Endothelial cell of umbilical vein (primary cell): Measurements from ENCODE around the gene CELA2B. TPM values are rescaled to one million over a fixed set of nuclear protein-coding genes. Genes with fewer than 3 reads are reported as not detected.
"Not testable (repeated sequence)": the region's sequence is repeated elsewhere in the genome, so short reads cannot be mapped to it uniquely, and the experiment has no call there.

Experiments
- BruUV-seq: library from RNA; stranded (reverse); fragments of 400-500 nt; replicated peaks from 2 replicates; lab custom pipeline; 2021; lab: Mats Ljungman, UMichigan
- CTCF ChIA-PET: fragments of 300-600, 350-600 bp; sonication (Branson Sonifier 250); formaldehyde crosslinking; loops from one replicate; lab custom pipeline; 2021; ENCODE audit warnings: antibody characterized with exemption, inconsistent platforms; lab: Charles Lee
- POLR2A ChIA-PET: fragments of 300-600, 350-600 bp; sonication (Branson Sonifier 250); formaldehyde crosslinking; loops from one replicate; lab custom pipeline; 2021; ENCODE audit warnings: antibody characterized with exemption, inconsistent platforms; lab: Charles Lee
- DNase-seq: peaks from one replicate; pipeline ENCODE4 v3.0.0-alpha.2; 2011; ENCODE audit warnings: low read depth, low spot score
- FAIRE-seq: peaks from 2 replicates; lab custom pipeline; 2011; peaks lifted over from hg19 to GRCh38; lab: Jason Lieb, UNC
- H2AFZ ChIP-seq: 2 replicates; pipeline ENCODE4 v1.6.0; 2012; ENCODE audit warnings: low read depth, low read length, control low read depth, inconsistent platforms
- H3K27ac ChIP-seq: 2 replicates; pipeline ENCODE4 v1.5.1; 2011; ENCODE audit warnings: low read depth, mild to moderate bottlenecking, control low read depth, low read length, moderate library complexity; ENCODE audit not compliant: insufficient read depth
- H3K27me3 ChIP-seq, 2 experiments: 2 replicates each; pipeline versions ENCODE4 v1.6.0 to v1.6.1; 2011; ENCODE audit warnings: low read length in 2 of 2, mixed read lengths in 1 of 2; ENCODE audit not compliant: control insufficient read depth in 2 of 2, insufficient read depth in 2 of 2
- H3K36me3 ChIP-seq, 2 experiments: 2 replicates in 1 of 2; 3 replicates in 1 of 2; pipeline ENCODE4 v1.5.1; 2011; ENCODE audit warnings: low read length in 2 of 2, mild to moderate bottlenecking in 1 of 2, moderate library complexity in 1 of 2; ENCODE audit not compliant: control insufficient read depth in 2 of 2, insufficient read depth in 2 of 2; ENCODE audit errors: extremely low read depth in 1 of 2
- H3K4me1 ChIP-seq: 3 replicates; pipeline ENCODE4 v1.5.1; 2011; ENCODE audit warnings: mild to moderate bottlenecking, low read length; ENCODE audit not compliant: control insufficient read depth, insufficient read depth; ENCODE audit errors: extremely low read depth
- H3K4me2 ChIP-seq: 2 replicates; pipeline ENCODE4 v1.6.1; 2011; ENCODE audit warnings: low read length, control low read depth, mixed read lengths; ENCODE audit not compliant: insufficient read depth
- H3K4me3 ChIP-seq, 3 experiments: fragments of 200-600 bp in 1 of 3; sonication (generic), shearing (Covaris generic) in 1 of 3; replicated peaks in 1 of 3; 2 replicates each; pipeline ENCODE4 v1.5.1; 2011 to 2016; ENCODE audit warnings: control low read depth in 3 of 3, low read length in 3 of 3, mild to moderate bottlenecking in 2 of 3, inconsistent platforms in 1 of 3, low read depth in 1 of 3, moderate library complexity in 1 of 3; ENCODE audit not compliant: insufficient read depth in 1 of 3
- H3K79me2 ChIP-seq: 2 replicates; pipeline ENCODE4 v1.6.0; 2012; ENCODE audit warnings: low read length, inconsistent platforms; ENCODE audit not compliant: control insufficient read depth, insufficient read depth
- H3K9ac ChIP-seq: replicated peaks from 2 replicates; pipeline ENCODE3; 2011; ENCODE audit warnings: low read length, control low read depth; ENCODE audit not compliant: insufficient read depth; ENCODE audit errors: extremely low read depth
- H3K9me1 ChIP-seq: replicated peaks from 3 replicates; pipeline ENCODE4 v1.6.0; 2011; ENCODE audit warnings: mild to moderate bottlenecking, low read length; ENCODE audit not compliant: control insufficient read depth, insufficient read depth; ENCODE audit errors: extremely low read depth
- H3K9me3 ChIP-seq: replicated peaks from 2 replicates; pipeline ENCODE4 v1.5.1; 2012; ENCODE audit warnings: low read length, inconsistent platforms; ENCODE audit not compliant: control insufficient read depth, insufficient read depth
- H4K20me1 ChIP-seq: replicated peaks from 2 replicates; pipeline ENCODE3; 2011; ENCODE audit warnings: mild to moderate bottlenecking, low read length; ENCODE audit not compliant: control insufficient read depth, insufficient read depth; ENCODE audit errors: extremely low read depth
- CTCF ChIP-seq, 2 donors: IDR thresholded peaks; 1 replicate in 1 of 2; 2 replicates in 1 of 2; pipeline ENCODE4 v1.5.1; 2011; ENCODE audit warnings: low read length in 2 of 2, mild to moderate bottlenecking in 2 of 2, moderate library complexity in 2 of 2, control low read depth in 1 of 2, inconsistent platforms in 1 of 2, low read depth in 1 of 2; ENCODE audit not compliant: insufficient read depth in 1 of 2; ENCODE audit errors: extremely low read depth in 1 of 2
- EZH2 ChIP-seq: IDR thresholded peaks from 2 replicates; pipeline ENCODE4 v1.6.1; 2012; ENCODE audit warnings: borderline replicate concordance, low read depth, mild to moderate bottlenecking, moderate library complexity, low read length, inconsistent platforms; ENCODE audit not compliant: severe bottlenecking
- FOS ChIP-seq: IDR thresholded peaks from 2 replicates; pipeline ENCODE4 v1.6.1; 2011; ENCODE audit warnings: mild to moderate bottlenecking, low read length, moderate library complexity, borderline replicate concordance; ENCODE audit not compliant: insufficient read depth
- JUN ChIP-seq: IDR thresholded peaks from 2 replicates; pipeline ENCODE4 v1.6.1; 2011; ENCODE audit warnings: borderline replicate concordance, low read depth; ENCODE audit not compliant: insufficient read length, insufficient read depth
- MYC ChIP-seq: IDR thresholded peaks from one replicate; pipeline ENCODE4 v1.6.1; 2011; ENCODE audit warnings: mild to moderate bottlenecking, low read depth, low read length
- POLR2A ChIP-seq: IDR thresholded peaks from 2 replicates; pipeline ENCODE4 v1.6.1; 2012; ENCODE audit warnings: low read depth, mild to moderate bottlenecking, control low read depth, low read length
- dilution Hi-C: fragments of 300-500 bp; cut with MboI; formaldehyde crosslinking; loops from one replicate; pipeline ENCODE4 v1.15.0; 2019; ENCODE audit warnings: low sequenced_read_pairs; ENCODE audit not compliant: extremely low pct_ligation_motif_present
- intact Hi-C: fragments of 100-400 bp; cut with micrococcal nuclease; formaldehyde crosslinking; loops from one replicate; pipeline ENCODE4 v1.10.0; 2022
- polyA plus RNA-seq, 4 experiments: library from polyadenylated mRNA; depleted of rRNA in 3 of 4; stranded (reverse) in 3 of 4; unstranded in 1 of 4; fragments of >200 nt; gene quantifications; 2 replicates each; pipeline versions ENCODE4 v1.2.1 to v1.2.3, GENCODE V29; 2011 to 2012; ENCODE audit warnings: missing spikeins in 1 of 4
- total RNA-seq: library from RNA; stranded (reverse); gene quantifications from 2 replicates; pipeline ENCODE4 v1.2.3, GENCODE V29; 2021

CELA2B gene
- total and polyA plus RNA-seq, 2 donors (not counting 3 experiments of a cell fraction or from before 2014, with no cell fraction given) = not detected

GRCh38 chr1:15513919-15514318 lies 38.0 kb downstream of the CELA2B start:
- CTCF ChIA-PET = interaction anchor here (0.6 kb wide), 1 partner anchor 127 kb away, joined by 3 read pairs; no protein-coding TSS in a partner anchor

GRCh38 chr1:15514557-15514956 lies 38.7 kb downstream of the CELA2B start:
- H3K27me3 ChIP-seq, H2AFZ ChIP-seq, FAIRE-seq, BruUV-seq, H3K4me1 ChIP-seq, H3K4me3 ChIP-seq, H3K27ac ChIP-seq, H3K9ac ChIP-seq, intact Hi-C loops, H3K4me2 ChIP-seq, POLR2A ChIA-PET, H3K36me3 ChIP-seq, H3K9me1 ChIP-seq, DNase-seq, dilution Hi-C loops, H3K79me2 ChIP-seq, H3K9me3 ChIP-seq, H4K20me1 ChIP-seq: not testable (repeated sequence)
- CTCF ChIA-PET = interaction anchor here (0.9 kb wide), 1 partner anchor 13 kb away, joined by 4 read pairs; no protein-coding TSS in a partner anchor

More at GRCh38 chr1:15513919-15514318, 38.0 kb downstream of the CELA2B start:
- no peaks in the 10 kb centered on the region for H3K27me3 ChIP-seq
- no peak overlapping the region for H3K9ac ChIP-seq
- FAIRE-seq = no peak
- no peaks in the 10 kb centered on the region for H3K36me3 ChIP-seq
- no peak overlapping the region for H3K27ac ChIP-seq
- no peak overlapping the region for H3K4me3 ChIP-seq
- H3K4me2 ChIP-seq = no peak overlapping the region
- peaks cover 8% of the 10 kb centered on the region for H3K4me1 ChIP-seq
- no peaks in the 10 kb centered on the region for H3K79me2 ChIP-seq
- no peaks in the 10 kb centered on the region for H4K20me1 ChIP-seq
- TF ChIP-seq EZH2 (no peak), MYC (no peak), JUN (no peak), FOS (no peak), CTCF (IDR thresholded peaks at IDR 0.05; ENCODE audit: extremely low read depth in 1 of 2, insufficient read depth in 1 of 2, low read depth in 1 of 2, low read length in 2 of 2) (no peak), POLR2A (no peak)
- no peak overlapping the region for H2AFZ ChIP-seq
- no peaks in the 10 kb centered on the region for H3K9me1 ChIP-seq
- H3K9me3 ChIP-seq = no peaks in the 10 kb centered on the region
- intact Hi-C loops = no loop called here
- dilution Hi-C loops = no loop called here
- POLR2A ChIA-PET = no interaction called here
- no peak for DNase-seq
- BruUV-seq = no TSS peak
